Fibroblast of mammary gland (primary cell): ENCODE measurements around the gene LHX1.

Experiments used
- DNase-seq: peaks from one replicate; pipeline ENCODE4 v3.0.0-alpha.2; 2010; ENCODE audit warnings: low read depth
- H3K4me3 ChIP-seq: 2 replicates; pipeline ENCODE4 v1.5.1; 2011; ENCODE audit warnings: low read depth, mild to moderate bottlenecking, low read length, moderate library complexity; ENCODE audit not compliant: control insufficient read depth
- CTCF ChIP-seq: conservative IDR thresholded peaks from 2 replicates; pipeline ENCODE4 v1.5.1; 2011; ENCODE audit warnings: low read depth, low read length, inconsistent platforms; ENCODE audit not compliant: control insufficient read depth, insufficient read depth

The LHX1 gene

GRCh38 chr17:36941265-36942010, 4.2 kb downstream of the LHX1 start:
- DNase-seq, result no peak
- no peak overlapping the region for H3K4me3 ChIP-seq
- no peak for TF ChIP-seq CTCF

- no peak for DNase-seq
- TF ChIP-seq CTCF, result no peak
- H3K4me3 ChIP-seq, result no peak overlapping the region
Measured at GRCh38 chr17:36942019-36942599, 4.8 kb downstream of the LHX1 start.

GRCh38 chr17:36942631-36943125, 5.4 kb downstream of the LHX1 start:
- no peak overlapping the region for H3K4me3 ChIP-seq
- no peak for TF ChIP-seq CTCF
- DNase-seq, result no peak

- no peak for TF ChIP-seq CTCF
- DNase-seq, result no peak
- H3K4me3 ChIP-seq, result no peak overlapping the region
Measured at GRCh38 chr17:36943250-36944191, 6.2 kb downstream of the LHX1 start.

GRCh38 chr17:36944553-36944952, 7.3 kb downstream of the LHX1 start:
- DNase-seq, result no peak
- no peak overlapping the region for H3K4me3 ChIP-seq
- no peak for TF ChIP-seq CTCF

GRCh38 chr17:36945140-36945539, 7.9 kb downstream of the LHX1 start:
- DNase-seq, result no peak
- TF ChIP-seq CTCF, result no peak
- no peak overlapping the region for H3K4me3 ChIP-seq
